ENCODE measurements around the gene PEX14. TPM values are rescaled to one million over a fixed set of nuclear protein-coding genes. Genes with fewer than 3 reads are reported as not detected.

The PEX14 gene
- total and polyA plus RNA-seq, 9 of the 15 experiments (the other 6 are each of a cell fraction or from before 2014, with no cell fraction given) = 2.6 to 45.7 (median 22.7) TPM

DNA sequence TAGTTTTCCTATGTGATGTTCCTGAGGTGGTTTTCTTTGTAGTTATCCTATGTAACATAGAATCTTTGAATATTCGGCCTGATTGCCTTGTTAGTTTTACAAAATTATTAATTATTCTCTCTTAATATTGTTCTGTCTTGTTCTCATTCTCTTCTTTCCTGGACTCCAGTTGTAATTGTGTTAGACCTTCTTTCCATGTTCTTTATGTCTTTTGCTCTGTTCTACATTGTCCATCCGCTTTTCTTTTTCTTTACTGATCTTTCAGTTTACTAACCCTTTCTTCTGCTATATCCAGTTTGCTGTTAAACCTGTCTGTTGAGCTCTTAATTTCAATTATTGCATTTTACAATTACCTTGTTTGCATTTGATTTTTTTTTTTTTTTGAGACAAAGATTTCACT lies 89.3 kb downstream of the PEX14 start:
- DNase-seq (ENCODE audit: extremely low read depth in 1 of 4, low spot score in 3 of 4) (no peak), ATAC-seq (no peak), FAIRE-seq (no peak)
- no peak overlapping the region for H3K9ac ChIP-seq (ENCODE audit: insufficient read depth in 1 of 2, low read depth in 2 of 2, low read length in 2 of 2)
- H2AFZ ChIP-seq (ENCODE audit: low read depth, low read length) = no peak overlapping the region
- no peaks in the 10 kb centered on the region for H3K36me3 ChIP-seq (ENCODE audit: control insufficient read depth, insufficient read depth, low read length)
- no peaks in the 10 kb centered on the region for H3K9me1 ChIP-seq (ENCODE audit: control insufficient read depth, insufficient read depth, low read length)
- H3K4me3 ChIP-seq = no peak overlapping the region
- H3K27ac ChIP-seq (ENCODE audit: extremely low read depth, low read depth, low read length) = no peak overlapping the region
- H3K27me3 ChIP-seq (ENCODE audit: control insufficient read depth in 2 of 2, insufficient read depth in 2 of 2, low read length in 2 of 2) = no peaks in the 10 kb centered on the region
- in situ Hi-C loops (cut with MboI) (no loop called here), intact Hi-C loops (cut with micrococcal nuclease) (no loop called here)
- H3K79me2 ChIP-seq (ENCODE audit: control insufficient read depth, insufficient read depth, low read length) = peaks cover 4% of the 10 kb centered on the region; the same call in 1 of the 3 replicates
- no peaks in the 10 kb centered on the region for H3K9me3 ChIP-seq (replicated peaks; ENCODE audit: control insufficient read depth, insufficient read depth, low read depth, low read length)
- ChIA-PET CTCF (ENCODE audit: low intra/inter-chr PET ratio) (no interaction called here), POLR2A (interaction anchor here (0.9 kb wide), 1 partner anchor 17 kb away, joined by 3 read pairs; no protein-coding TSS in a partner anchor)
- H4K20me1 ChIP-seq (replicated peaks; ENCODE audit: control insufficient read depth, insufficient read depth, low read length) = no peaks in the 10 kb centered on the region
- no peak overlapping the region for H3K4me2 ChIP-seq (ENCODE audit: insufficient read depth, low read length)
- 76% methylated on average over 2 of the region's 2 CpGs for WGBS (ENCODE audit: insufficient coverage, low coverage, missing lambda C conversion rate)
- H3K4me1 ChIP-seq (replicated peaks in 1 of 2; ENCODE audit: control insufficient read depth in 2 of 2, insufficient read depth in 2 of 2, low read length in 2 of 2) = peaks cover 0 to 6% of the 10 kb centered on the region in 2 experiments; a peak in 3 of 5 replicates
- no TSS peak for BruUV-seq (replicated peaks)
- TF ChIP-seq, protein P1, sequence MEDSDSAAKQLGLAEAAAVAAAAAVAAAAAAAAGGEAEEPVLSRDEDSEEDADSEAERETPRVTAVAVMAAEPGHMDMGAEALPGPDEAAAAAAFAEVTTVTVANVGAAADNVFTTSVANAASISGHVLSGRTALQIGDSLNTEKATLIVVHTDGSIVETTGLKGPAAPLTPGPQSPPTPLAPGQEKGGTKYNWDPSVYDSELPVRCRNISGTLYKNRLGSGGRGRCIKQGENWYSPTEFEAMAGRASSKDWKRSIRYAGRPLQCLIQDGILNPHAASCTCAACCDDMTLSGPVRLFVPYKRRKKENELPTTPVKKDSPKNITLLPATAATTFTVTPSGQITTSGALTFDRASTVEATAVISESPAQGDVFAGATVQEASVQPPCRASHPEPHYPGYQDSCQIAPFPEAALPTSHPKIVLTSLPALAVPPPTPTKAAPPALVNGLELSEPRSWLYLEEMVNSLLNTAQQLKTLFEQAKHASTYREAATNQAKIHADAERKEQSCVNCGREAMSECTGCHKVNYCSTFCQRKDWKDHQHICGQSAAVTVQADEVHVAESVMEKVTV (CRISPR knock-in tag; IDR thresholded peaks at IDR 0.05) = no peak
- TF ChIP-seq ZBTB17 (CRISPR knock-in tag; IDR thresholded peaks at IDR 0.05) (no peak), ZNF41 (CRISPR knock-in tag; conservative IDR thresholded peaks at IDR 0.05) (no peak), CBX1 (IDR thresholded peaks at IDR 0.05; ENCODE audit: low read depth) (no peak), ZNF24 (IDR thresholded peaks at IDR 0.05) (no peak), KLF1 (tag; IDR thresholded peaks at IDR 0.05) (no peak), SLC30A9 (CRISPR knock-in tag; IDR thresholded peaks at IDR 0.05) (no peak), DMBX1 (CRISPR knock-in tag; IDR thresholded peaks at IDR 0.05; ENCODE audit: borderline replicate concordance) (no peak), RB1 (IDR thresholded peaks at IDR 0.05; ENCODE audit: low read depth) (no peak), HSF4 (CRISPR knock-in tag; IDR thresholded peaks at IDR 0.05; ENCODE audit: borderline replicate concordance) (no peak), TRIM28 (IDR thresholded peaks at IDR 0.05) (peak; percentile 84), EHMT2 (IDR thresholded peaks at IDR 0.05) (no peak), ZNF764 (CRISPR knock-in tag; IDR thresholded peaks at IDR 0.05; ENCODE audit: low read depth) (no peak)
- TF ChIP-seq, protein P2, sequence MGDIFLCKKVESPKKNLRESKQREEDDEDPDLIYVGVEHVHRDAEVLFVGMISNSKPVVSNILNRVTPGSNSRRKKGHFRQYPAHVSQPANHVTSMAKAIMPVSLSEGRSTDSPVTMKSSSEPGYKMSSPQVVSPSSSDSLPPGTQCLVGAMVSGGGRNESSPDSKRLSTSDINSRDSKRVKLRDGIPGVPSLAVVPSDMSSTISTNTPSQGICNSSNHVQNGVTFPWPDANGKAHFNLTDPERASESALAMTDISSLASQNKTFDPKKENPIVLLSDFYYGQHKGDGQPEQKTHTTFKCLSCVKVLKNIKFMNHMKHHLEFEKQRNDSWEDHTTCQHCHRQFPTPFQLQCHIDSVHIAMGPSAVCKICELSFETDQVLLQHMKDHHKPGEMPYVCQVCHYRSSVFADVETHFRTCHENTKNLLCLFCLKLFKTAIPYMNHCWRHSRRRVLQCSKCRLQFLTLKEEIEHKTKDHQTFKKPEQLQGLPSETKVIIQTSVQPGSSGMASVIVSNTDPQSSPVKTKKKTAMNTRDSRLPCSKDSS (IDR thresholded peaks at IDR 0.05; ENCODE audit: low read depth, partially characterized antibody) = peak; percentile 21
- TF ChIP-seq, protein P3, sequence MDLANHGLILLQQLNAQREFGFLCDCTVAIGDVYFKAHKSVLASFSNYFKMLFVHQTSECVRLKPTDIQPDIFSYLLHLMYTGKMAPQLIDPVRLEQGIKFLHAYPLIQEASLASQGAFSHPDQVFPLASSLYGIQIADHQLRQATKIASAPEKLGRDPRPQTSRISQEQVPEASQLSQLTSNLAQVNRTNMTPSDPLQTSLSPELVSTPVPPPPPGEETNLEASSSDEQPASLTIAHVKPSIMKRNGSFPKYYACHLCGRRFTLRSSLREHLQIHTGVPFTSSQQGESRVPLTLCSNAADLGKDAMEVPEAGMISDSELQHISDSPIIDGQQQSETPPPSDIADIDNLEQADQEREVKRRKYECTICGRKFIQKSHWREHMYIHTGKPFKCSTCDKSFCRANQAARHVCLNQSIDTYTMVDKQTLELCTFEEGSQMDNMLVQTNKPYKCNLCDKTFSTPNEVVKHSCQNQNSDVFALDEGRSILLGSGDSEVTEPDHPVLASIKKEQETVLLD (IDR thresholded peaks at IDR 0.05) = no peak
- TF ChIP-seq, protein P4, sequence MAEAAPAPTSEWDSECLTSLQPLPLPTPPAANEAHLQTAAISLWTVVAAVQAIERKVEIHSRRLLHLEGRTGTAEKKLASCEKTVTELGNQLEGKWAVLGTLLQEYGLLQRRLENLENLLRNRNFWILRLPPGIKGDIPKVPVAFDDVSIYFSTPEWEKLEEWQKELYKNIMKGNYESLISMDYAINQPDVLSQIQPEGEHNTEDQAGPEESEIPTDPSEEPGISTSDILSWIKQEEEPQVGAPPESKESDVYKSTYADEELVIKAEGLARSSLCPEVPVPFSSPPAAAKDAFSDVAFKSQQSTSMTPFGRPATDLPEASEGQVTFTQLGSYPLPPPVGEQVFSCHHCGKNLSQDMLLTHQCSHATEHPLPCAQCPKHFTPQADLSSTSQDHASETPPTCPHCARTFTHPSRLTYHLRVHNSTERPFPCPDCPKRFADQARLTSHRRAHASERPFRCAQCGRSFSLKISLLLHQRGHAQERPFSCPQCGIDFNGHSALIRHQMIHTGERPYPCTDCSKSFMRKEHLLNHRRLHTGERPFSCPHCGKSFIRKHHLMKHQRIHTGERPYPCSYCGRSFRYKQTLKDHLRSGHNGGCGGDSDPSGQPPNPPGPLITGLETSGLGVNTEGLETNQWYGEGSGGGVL (CRISPR knock-in tag; IDR thresholded peaks at IDR 0.05) = no peak
- TF ChIP-seq, protein P5, sequence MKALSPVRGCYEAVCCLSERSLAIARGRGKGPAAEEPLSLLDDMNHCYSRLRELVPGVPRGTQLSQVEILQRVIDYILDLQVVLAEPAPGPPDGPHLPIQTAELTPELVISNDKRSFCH (CRISPR knock-in tag; IDR thresholded peaks at IDR 0.05) = no peak
- TF ChIP-seq, protein P5 (tag; IDR thresholded peaks at IDR 0.05) = no peak
